ENCODE results near the gene IL1R2. TPM values are rescaled to one million over a fixed set of nuclear protein-coding genes. Genes with fewer than 3 reads are reported as not detected.

The IL1R2 gene
- total RNA-seq, 1 donor from 2014 or later = not detected

DNA sequence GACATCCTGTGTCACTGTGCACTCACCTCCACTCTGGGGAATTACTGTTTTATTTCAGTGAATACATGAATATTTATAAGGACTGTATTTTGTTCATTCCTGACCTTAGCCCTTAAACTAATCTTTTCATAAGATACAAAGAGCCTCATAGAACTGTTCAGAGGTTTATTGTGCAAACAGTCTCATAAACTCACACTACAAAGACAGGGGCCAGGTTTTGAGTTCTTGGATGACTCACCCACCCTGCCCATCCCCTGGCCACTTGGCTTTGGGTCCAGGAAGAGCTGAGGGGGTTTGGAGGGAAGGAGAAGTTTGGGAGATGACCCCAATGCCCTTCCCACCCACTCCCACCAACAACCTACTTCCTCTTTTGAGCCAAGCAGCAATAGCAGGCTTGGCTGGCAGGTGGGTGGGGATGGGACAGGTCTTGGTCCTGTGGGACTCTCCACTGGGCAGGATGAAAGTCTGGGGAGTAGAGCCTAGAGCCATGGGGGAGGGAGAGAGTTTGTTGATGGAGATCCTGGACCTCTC lies 43.1 kb upstream of the IL1R2 start:
- H3K9me3 Mint-ChIP-seq (ENCODE audit: unreplicated experiment) = peaks cover 3% of the 10 kb centered on the region
- DNase-seq = no peak
- no peaks in the 10 kb centered on the region for H3K4me1 Mint-ChIP-seq (ENCODE audit: low read depth, unreplicated experiment)
- peaks cover 1% of the 10 kb centered on the region for H3K27me3 Mint-ChIP-seq (ENCODE audit: unreplicated experiment)
- peaks cover 9% of the 10 kb centered on the region for H3K36me3 Mint-ChIP-seq (ENCODE audit: unreplicated experiment)
- TF ChIP-seq, protein P1, sequence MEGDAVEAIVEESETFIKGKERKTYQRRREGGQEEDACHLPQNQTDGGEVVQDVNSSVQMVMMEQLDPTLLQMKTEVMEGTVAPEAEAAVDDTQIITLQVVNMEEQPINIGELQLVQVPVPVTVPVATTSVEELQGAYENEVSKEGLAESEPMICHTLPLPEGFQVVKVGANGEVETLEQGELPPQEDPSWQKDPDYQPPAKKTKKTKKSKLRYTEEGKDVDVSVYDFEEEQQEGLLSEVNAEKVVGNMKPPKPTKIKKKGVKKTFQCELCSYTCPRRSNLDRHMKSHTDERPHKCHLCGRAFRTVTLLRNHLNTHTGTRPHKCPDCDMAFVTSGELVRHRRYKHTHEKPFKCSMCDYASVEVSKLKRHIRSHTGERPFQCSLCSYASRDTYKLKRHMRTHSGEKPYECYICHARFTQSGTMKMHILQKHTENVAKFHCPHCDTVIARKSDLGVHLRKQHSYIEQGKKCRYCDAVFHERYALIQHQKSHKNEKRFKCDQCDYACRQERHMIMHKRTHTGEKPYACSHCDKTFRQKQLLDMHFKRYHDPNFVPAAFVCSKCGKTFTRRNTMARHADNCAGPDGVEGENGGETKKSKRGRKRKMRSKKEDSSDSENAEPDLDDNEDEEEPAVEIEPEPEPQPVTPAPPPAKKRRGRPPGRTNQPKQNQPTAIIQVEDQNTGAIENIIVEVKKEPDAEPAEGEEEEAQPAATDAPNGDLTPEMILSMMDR (IDR thresholded peaks at IDR 0.05; ENCODE audit: partially characterized antibody, unreplicated experiment) = no peak
- no peak overlapping the region for H3K4me3 Mint-ChIP-seq (ENCODE audit: unreplicated experiment)
- H3K27ac Mint-ChIP-seq (ENCODE audit: unreplicated experiment) = no peak overlapping the region

DNA sequence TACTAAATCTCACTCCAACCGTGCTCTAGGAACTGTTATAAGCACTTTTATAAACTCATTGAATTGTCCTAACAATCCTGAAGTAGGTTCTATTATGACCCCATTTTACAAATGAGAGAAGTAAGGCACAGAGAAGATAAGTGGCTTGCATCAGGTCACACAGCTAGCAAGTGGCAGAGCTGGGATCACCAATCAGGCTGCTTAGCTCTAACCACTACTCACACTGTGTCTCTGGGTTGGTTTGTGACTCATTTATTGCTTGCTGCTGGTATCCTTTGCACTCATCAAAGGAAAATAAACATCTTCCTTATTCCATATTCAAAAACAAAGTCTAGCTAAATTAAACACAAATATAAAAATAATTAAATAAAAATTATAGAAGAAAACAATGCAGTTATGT lies 42.5 kb upstream of the IL1R2 start:
- no peak overlapping the region for H3K27ac Mint-ChIP-seq (ENCODE audit: unreplicated experiment)
- DNase-seq = no peak
- H3K9me3 Mint-ChIP-seq (ENCODE audit: unreplicated experiment) = peaks cover 3% of the 10 kb centered on the region
- peaks cover 1% of the 10 kb centered on the region for H3K27me3 Mint-ChIP-seq (ENCODE audit: unreplicated experiment)
- TF ChIP-seq, protein P1 (IDR thresholded peaks at IDR 0.05; ENCODE audit: partially characterized antibody, unreplicated experiment) = no peak
- no peaks in the 10 kb centered on the region for H3K4me1 Mint-ChIP-seq (ENCODE audit: low read depth, unreplicated experiment)
- H3K36me3 Mint-ChIP-seq (ENCODE audit: unreplicated experiment) = peaks cover 9% of the 10 kb centered on the region
- no peak overlapping the region for H3K4me3 Mint-ChIP-seq (ENCODE audit: unreplicated experiment)

DNA sequence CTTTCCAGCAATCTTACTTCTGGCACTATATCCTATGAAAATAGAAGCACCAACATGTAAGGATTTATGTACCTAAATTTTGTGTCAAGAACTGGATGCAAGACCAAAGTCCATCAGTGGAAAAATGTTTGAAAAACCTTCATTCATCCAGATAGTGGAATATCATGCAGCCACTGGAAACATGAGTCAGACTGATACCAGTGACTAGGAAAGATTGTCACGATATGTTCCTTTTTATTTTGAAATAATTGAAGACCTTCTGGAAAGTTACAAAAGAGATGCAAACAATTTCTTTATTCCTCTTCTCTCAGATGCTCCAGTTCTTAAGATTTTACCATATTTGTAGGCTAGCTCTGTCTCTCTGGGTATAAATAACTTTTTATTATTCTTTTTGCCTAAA lies 40.5 kb upstream of the IL1R2 start:
- no peak overlapping the region for H3K27ac Mint-ChIP-seq (ENCODE audit: unreplicated experiment)
- TF ChIP-seq, protein P1 (IDR thresholded peaks at IDR 0.05; ENCODE audit: partially characterized antibody, unreplicated experiment) = no peak
- peaks cover 9% of the 10 kb centered on the region for H3K36me3 Mint-ChIP-seq (ENCODE audit: unreplicated experiment)
- peaks cover 3% of the 10 kb centered on the region for H3K9me3 Mint-ChIP-seq (ENCODE audit: unreplicated experiment)
- H3K4me1 Mint-ChIP-seq (ENCODE audit: low read depth, unreplicated experiment) = no peaks in the 10 kb centered on the region
- H3K4me3 Mint-ChIP-seq (ENCODE audit: unreplicated experiment) = no peak overlapping the region
- DNase-seq = no peak
- peaks cover 3% of the 10 kb centered on the region for H3K27me3 Mint-ChIP-seq (ENCODE audit: unreplicated experiment)

DNA sequence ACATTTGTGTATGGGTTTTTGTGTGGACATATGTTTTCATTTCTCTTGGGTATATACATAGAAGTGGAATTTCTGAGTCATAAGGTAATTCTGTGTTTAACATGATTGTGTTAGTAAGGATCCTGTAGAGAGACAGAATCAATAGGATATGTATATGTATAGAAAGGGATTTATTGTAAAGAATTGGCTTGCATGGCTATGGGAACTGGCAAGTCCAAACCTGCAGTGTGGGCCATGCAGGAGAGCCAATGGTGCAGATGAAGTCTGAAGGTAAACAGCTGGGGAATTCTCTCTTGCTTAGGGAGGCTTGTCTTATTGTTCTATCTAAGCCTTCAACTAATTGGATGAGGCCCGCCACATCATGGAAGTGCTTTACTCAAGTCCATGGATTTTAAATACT lies 39.2 kb upstream of the IL1R2 start:
- Mint-ChIP-seq H3K9me3 (ENCODE audit: unreplicated experiment) (peaks cover 3% of the 10 kb centered on the region), H3K27me3 (ENCODE audit: unreplicated experiment) (peaks cover 3% of the 10 kb centered on the region), H3K4me1 (ENCODE audit: low read depth, unreplicated experiment) (no peaks in the 10 kb centered on the region), H3K27ac (ENCODE audit: unreplicated experiment) (no peak overlapping the region), H3K36me3 (ENCODE audit: unreplicated experiment) (peaks cover 16% of the 10 kb centered on the region), H3K4me3 (ENCODE audit: unreplicated experiment) (no peak overlapping the region)
- TF ChIP-seq, protein P1 (IDR thresholded peaks at IDR 0.05; ENCODE audit: partially characterized antibody, unreplicated experiment) = no peak
- DNase-seq = no peak

DNA sequence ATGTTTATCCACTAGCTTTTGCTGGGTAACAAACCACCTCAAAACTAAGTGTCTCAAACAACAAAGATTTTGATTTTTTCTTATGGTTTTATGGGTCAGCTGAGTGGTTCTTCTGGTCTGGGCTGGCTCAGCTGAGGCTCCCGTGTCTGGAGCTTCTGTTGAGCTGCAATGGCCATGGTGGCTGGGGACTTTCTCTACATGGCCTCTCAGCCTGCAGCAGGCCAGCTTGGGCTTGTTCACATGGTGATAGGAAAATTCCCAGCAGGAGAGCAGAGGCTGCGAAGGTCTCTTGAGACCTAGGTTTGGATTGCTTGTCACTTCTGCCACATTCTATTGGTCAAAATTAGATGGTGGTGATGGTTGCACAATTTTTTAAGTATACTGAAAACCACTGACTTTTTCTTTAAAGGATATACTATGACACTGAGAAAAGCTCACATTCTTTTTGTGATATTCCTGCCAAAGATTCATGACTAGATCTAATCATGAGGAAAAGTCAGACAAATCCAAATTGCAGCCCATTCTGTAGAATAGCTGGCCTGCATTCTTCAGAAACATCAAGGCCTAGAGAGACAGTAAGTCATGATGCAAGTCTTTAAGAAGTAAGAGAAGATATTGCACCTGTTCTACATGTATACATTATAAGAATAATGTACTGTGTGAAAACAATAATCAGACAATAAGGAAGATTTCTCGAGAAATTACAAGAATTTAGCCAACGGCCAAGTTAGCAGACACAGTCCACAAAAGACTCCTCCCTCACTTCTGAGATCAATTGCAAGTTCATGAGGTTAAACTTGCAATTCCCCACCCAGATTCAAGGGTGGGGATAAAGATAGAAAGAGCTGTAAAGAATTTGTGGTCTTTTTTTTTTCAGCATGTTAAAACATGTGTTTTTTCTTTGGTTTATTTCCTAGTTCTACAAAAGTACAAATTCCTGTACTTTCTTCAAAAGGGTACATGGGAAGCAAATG lies 35.0 kb upstream of the IL1R2 start:
- H3K27ac Mint-ChIP-seq (ENCODE audit: unreplicated experiment) = no peak overlapping the region

More for the DNA sequence above, 35.0 kb upstream of the IL1R2 start:
- Mint-ChIP-seq H3K9me3 (ENCODE audit: unreplicated experiment) (peaks cover 4% of the 10 kb centered on the region), H3K36me3 (ENCODE audit: unreplicated experiment) (peaks cover 13% of the 10 kb centered on the region), H3K4me1 (ENCODE audit: low read depth, unreplicated experiment) (no peaks in the 10 kb centered on the region), H3K27me3 (ENCODE audit: unreplicated experiment) (peaks cover 3% of the 10 kb centered on the region), H3K4me3 (ENCODE audit: unreplicated experiment) (no peak overlapping the region)
- TF ChIP-seq, protein P1 (IDR thresholded peaks at IDR 0.05; ENCODE audit: partially characterized antibody, unreplicated experiment) = no peak
- DNase-seq = no peak
